Fibroblast of villous mesenchyme (primary cell): ENCODE measurements around the gene TDRD7. TPM values are rescaled to one million over a fixed set of nuclear protein-coding genes. Genes with fewer than 3 reads are reported as not detected.

Experiments
- small RNA-seq: library from RNA; depleted of rRNA; stranded (forward); fragments of <200 nt; gene quantifications from one replicate; pipeline ENCODE3, GENCODE V24; 2012
- total RNA-seq: library from RNA; depleted of rRNA; stranded (reverse); fragments of >200 nt; gene quantifications from 2 replicates; pipeline ENCODE4 v1.2.3, GENCODE V29; 2012

TDRD7 gene
- total RNA-seq, 1 donor, result 11.7 TPM

Small RNA genes within 50 kb of the gene (small RNA-seq; reads per million reads assigned to genes)
- not detected for gene MIR1302-8

Other genes with a start within 250 kb of the TDRD7 start
- 3.0 and 3.9 TPM in 2 replicates for gene CCDC180, start 104.4 kb upstream of the TDRD7 start, total RNA-seq
- gene TMOD1, start 89.6 kb downstream of the TDRD7 start, total RNA-seq, result 0.43 and 0.97 TPM in 2 replicates
- 12.6 and 15.1 TPM in 2 replicates for gene TSTD2, start 221.3 kb downstream of the TDRD7 start, total RNA-seq
- gene NCBP1, start 221.7 kb downstream of the TDRD7 start, total RNA-seq, result 33.8 and 60.9 TPM in 2 replicates